H9 (cell line): Measurements from ENCODE around the gene MAPT. TPM values are rescaled to one million over a fixed set of nuclear protein-coding genes. Genes with fewer than 3 reads are reported as not detected.
A peak's percentile ranks its signal among the peaks of the same experiment; 100 is the strongest.

ENCODE experiments used
- DNase-seq: peaks from one replicate; pipeline ENCODE4 v3.0.0-alpha.2; 2017
- H2AFZ ChIP-seq: one replicate; pipeline ENCODE4 v1.6.1; 2013; ENCODE audit warnings: mild to moderate bottlenecking, low read length, control low read depth, moderate library complexity
- H2AK5ac ChIP-seq: 2 replicates; pipeline ENCODE4 v1.6.1; 2013; ENCODE audit warnings: low read length, control low read depth, mixed read lengths; ENCODE audit not compliant: insufficient read length
- H2BK120ac ChIP-seq: one replicate; pipeline ENCODE4 v1.6.1; 2013; ENCODE audit warnings: low read depth, mild to moderate bottlenecking, low read length, control low read depth, inconsistent platforms; ENCODE audit not compliant: poor library complexity, severe bottlenecking
- H2BK12ac ChIP-seq: 2 replicates; pipeline ENCODE4 v1.6.1; 2013; ENCODE audit warnings: low read length, control low read depth, mixed read lengths, low read depth; ENCODE audit not compliant: insufficient read length
- H2BK15ac ChIP-seq: 2 replicates; pipeline ENCODE4 v1.6.1; 2013; ENCODE audit warnings: low read depth, low read length, control low read depth
- H2BK20ac ChIP-seq: one replicate; pipeline ENCODE4 v1.6.1; 2013; ENCODE audit warnings: low read depth, mild to moderate bottlenecking, low read length, control low read depth, inconsistent platforms; ENCODE audit not compliant: poor library complexity, severe bottlenecking
- H2BK5ac ChIP-seq: 2 replicates; pipeline ENCODE4 v1.6.1; 2013; ENCODE audit warnings: low read length, control low read depth, mixed read lengths; ENCODE audit not compliant: insufficient read length
- H3K14ac ChIP-seq: 2 replicates; pipeline ENCODE4 v1.6.1; 2013; ENCODE audit warnings: low read length, control low read depth; ENCODE audit not compliant: insufficient read depth
- H3K18ac ChIP-seq: 2 replicates; pipeline ENCODE4 v1.6.1; 2013; ENCODE audit warnings: low read depth, mild to moderate bottlenecking, mixed read lengths, low read length, control low read depth; ENCODE audit not compliant: insufficient read length
- H3K23ac ChIP-seq: 2 replicates; pipeline ENCODE4 v1.6.1; 2013; ENCODE audit warnings: low read length, control low read depth, mixed read lengths, low read depth; ENCODE audit not compliant: insufficient read length
- H3K23me2 ChIP-seq: 2 replicates; pipeline ENCODE4 v1.6.1; 2013; ENCODE audit warnings: low read depth, mild to moderate bottlenecking, mixed read lengths, low read length, control low read depth; ENCODE audit not compliant: insufficient read length, poor library complexity, severe bottlenecking
- H3K27ac ChIP-seq: 2 replicates; pipeline ENCODE4 v1.5.1; 2013; ENCODE audit warnings: low read length, control low read depth, mixed read lengths, low read depth; ENCODE audit not compliant: insufficient read length
- H3K27me3 ChIP-seq: 2 replicates; pipeline ENCODE4 v1.6.1; 2013; ENCODE audit warnings: low read length, control low read depth, inconsistent platforms; ENCODE audit not compliant: insufficient read depth
- H3K4ac ChIP-seq: 2 replicates; pipeline ENCODE4 v1.6.1; 2013; ENCODE audit warnings: low read depth, mild to moderate bottlenecking, control low read depth, inconsistent platforms, low read length, moderate library complexity
- H3K4me1 ChIP-seq: 2 replicates; pipeline ENCODE4 v1.6.1; 2013; ENCODE audit warnings: low read length, control low read depth, inconsistent platforms; ENCODE audit not compliant: insufficient read depth
- H3K4me2 ChIP-seq: 2 replicates; pipeline ENCODE4 v1.6.1; 2013; ENCODE audit warnings: low read length, control low read depth, mixed read lengths; ENCODE audit not compliant: insufficient read length, insufficient read depth
- H3K56ac ChIP-seq: 2 replicates; pipeline ENCODE4 v1.6.1; 2013; ENCODE audit warnings: low read depth, mild to moderate bottlenecking, mixed read lengths, low read length, control low read depth; ENCODE audit not compliant: insufficient read length
- H3K79me1 ChIP-seq: 2 replicates; pipeline ENCODE4 v1.6.1; 2013; ENCODE audit warnings: low read depth, mild to moderate bottlenecking, moderate library complexity, low read length, control low read depth, inconsistent platforms; ENCODE audit not compliant: insufficient read depth, poor library complexity, severe bottlenecking
- H3K79me2 ChIP-seq: 2 replicates; pipeline ENCODE4 v1.6.1; 2013; ENCODE audit warnings: low read length, control low read depth, inconsistent platforms; ENCODE audit not compliant: insufficient read depth
- H3K9ac ChIP-seq: 2 replicates; pipeline ENCODE4 v1.6.1; 2013; ENCODE audit warnings: low read length, control low read depth, mixed read lengths; ENCODE audit not compliant: insufficient read length; ENCODE audit errors: extremely low read depth
- H3K9me3 ChIP-seq: one replicate; pipeline ENCODE4 v1.6.1; 2013; ENCODE audit warnings: low read depth, low read length, inconsistent platforms; ENCODE audit not compliant: control insufficient read depth
- H3T11ph ChIP-seq: one replicate; pipeline ENCODE4 v1.6.1; 2013; ENCODE audit warnings: mild to moderate bottlenecking, low read length, control low read depth, inconsistent platforms
- H4K20me1 ChIP-seq: one replicate; pipeline ENCODE4 v1.6.1; 2013; ENCODE audit not compliant: control insufficient read depth, insufficient read length, insufficient read depth
- H4K5ac ChIP-seq: 2 replicates; pipeline ENCODE4 v1.6.1; 2013; ENCODE audit warnings: low read depth, mild to moderate bottlenecking, mixed read lengths, low read length, control low read depth; ENCODE audit not compliant: insufficient read length
- H4K8ac ChIP-seq: replicated peaks from 2 replicates; pipeline ENCODE4 v1.6.1; 2013; ENCODE audit warnings: low read length, control low read depth, mixed read lengths, low read depth; ENCODE audit not compliant: insufficient read length
- H4K91ac ChIP-seq: 2 replicates; pipeline ENCODE4 v1.6.1; 2013; ENCODE audit warnings: low read depth, mild to moderate bottlenecking, moderate library complexity, mixed read lengths, low read length, control low read depth; ENCODE audit not compliant: insufficient read length
- H3K27ac Mint-ChIP-seq, 3 experiments: 2 replicates in 2 of 3; 3 replicates in 1 of 3; pipeline ENCODE4 v1.8.0; 2020 to 2021; ENCODE audit warnings: mixed read lengths in 3 of 3, mild to moderate bottlenecking in 1 of 3, moderate library complexity in 1 of 3
- H3K27me3 Mint-ChIP-seq: 2 replicates; pipeline ENCODE4 v1.8.0; 2021; ENCODE audit warnings: low read depth, mild to moderate bottlenecking, moderate library complexity, mixed read lengths
- H3K36me3 Mint-ChIP-seq, 3 experiments: 2 replicates in 2 of 3; 3 replicates in 1 of 3; pipeline ENCODE4 v1.8.0; 2020 to 2021; ENCODE audit warnings: low read depth in 3 of 3, mixed read lengths in 3 of 3; ENCODE audit not compliant: insufficient read depth in 1 of 3
- H3K4me1 Mint-ChIP-seq, 2 experiments: 2 replicates each; pipeline ENCODE4 v1.8.0; 2020; ENCODE audit warnings: mixed read lengths in 2 of 2
- H3K4me3 Mint-ChIP-seq, 2 experiments: 2 replicates in 1 of 2; 3 replicates in 1 of 2; pipeline ENCODE4 v1.8.0; 2020 to 2021; ENCODE audit warnings: mild to moderate bottlenecking in 2 of 2, mixed read lengths in 2 of 2, moderate library complexity in 1 of 2
- H3K9me3 Mint-ChIP-seq, 2 experiments: 2 replicates in 1 of 2; 3 replicates in 1 of 2; pipeline ENCODE4 v1.8.0; 2020; ENCODE audit warnings: mild to moderate bottlenecking in 2 of 2, mixed read lengths in 2 of 2, moderate library complexity in 1 of 2
- CTCF ChIP-seq: fragments of 200-600 bp; sonication (generic); conservative IDR thresholded peaks from 3 replicates; pipeline ENCODE4 v1.8.0; 2021; ENCODE audit warnings: antibody characterized with exemption, mild to moderate bottlenecking
- WGBS: extraction: QIAGEN DNeasy Blood & Tissue Kit; methylation state at CpG from one replicate; pipeline ENCODE4 v1.1.7; 2013; ENCODE audit warnings: missing lambda C conversion rate, low lambda C conversion rate, mixed read lengths; ENCODE audit not compliant: insufficient read length; ENCODE audit errors: extremely low coverage; 5-methylcytosine and 5-hydroxymethylcytosine counted together
- total RNA-seq: library from RNA; stranded (reverse); gene quantifications from 2 replicates; pipeline ENCODE4 v1.2.1, GENCODE V29; 2021

Gene MAPT
- total RNA-seq, 1 experiment from 2014 or later, result 1.6 TPM

GRCh38 chr17:45863857-45864654 lies 30.3 kb upstream of the MAPT start:
- Histone ChIP-seq H3K9ac (no peak overlapping the region), H2BK12ac (no peak overlapping the region), H3K79me2 (no peaks in the 10 kb centered on the region), H3K56ac (no peak overlapping the region), H2BK5ac (no peak overlapping the region), H3K4me2 (no peak overlapping the region), H4K5ac (no peak overlapping the region), H3K4ac (no peak overlapping the region), H2BK15ac (no peak overlapping the region), H3K14ac (no peak overlapping the region; the same call in 1 of the 2 replicates), H2AFZ (no peak overlapping the region), H2BK120ac (no peak overlapping the region), H2BK20ac (no peak overlapping the region), H4K8ac (no peak overlapping the region), H2AK5ac (no peak overlapping the region), H3K4me1 (0 out of 2 replicates have a peak, but pooled peaks cover 2% of the 10 kb centered on the region), H3K27ac (no peak overlapping the region), H4K91ac (no peak overlapping the region), H3K79me1 (no peaks in the 10 kb centered on the region), H3K9me3 (no peaks in the 10 kb centered on the region), H3T11ph (no peak overlapping the region), H4K20me1 (peaks cover 3% of the 10 kb centered on the region), H3K18ac (no peak overlapping the region), H3K23me2 (no peaks in the 10 kb centered on the region), H3K27me3 (no peaks in the 10 kb centered on the region), H3K23ac (no peak overlapping the region)
- Mint-ChIP-seq H3K27me3 (peaks cover 13% of the 10 kb centered on the region), H3K9me3 (peaks cover 0 to 3% of the 10 kb centered on the region in 2 experiments; a peak in 2 of 5 replicates), H3K4me3 (no peak overlapping the region), H3K36me3 (no peaks in the 10 kb centered on the region), H3K4me1 (peaks cover 26 to 33% of the 10 kb centered on the region in 2 experiments), H3K27ac (peak overlapping the region in 1 of 3 experiments; percentile 30; a peak in 2 of 7 replicates)
- no peak for TF ChIP-seq CTCF
- no CpG with 5 or more reads among the region's 6 CpGs for WGBS
- DNase-seq, result no peak
